HepG2 (cell line): ENCODE measurements around the gene CAMK1D. TPM values are rescaled to one million over a fixed set of nuclear protein-coding genes. Genes with fewer than 3 reads are reported as not detected.

ENCODE experiments used
- ATAC-seq: fragments of 200-7000 bp; cut with Tn5 transposase; 3 replicates; pipeline ENCODE4 v1.9.1; 2020; ENCODE audit warnings: mild to moderate bottlenecking, moderate library complexity
- BruUV-seq: library from RNA; stranded (reverse); fragments of 400-500 nt; replicated peaks from 2 replicates; lab custom pipeline; 2021; lab: Mats Ljungman, UMichigan
- CTCF ChIA-PET: fragments of 300-600 bp; formaldehyde crosslinking; extraction: SDS; loops from one replicate; lab custom pipeline; 2021; ENCODE audit warnings: low total read pairs, inconsistent platforms, low intra/inter-chr PET ratio; lab: Yijun Ruan, JAX
- POLR2A ChIA-PET: fragments of 350-600 bp; sonication (Branson Sonifier 250); formaldehyde crosslinking; loops from one replicate; lab custom pipeline; 2020; ENCODE audit warnings: antibody characterized with exemption, inconsistent platforms; lab: Yijun Ruan, JAX
- DNase-seq: peaks from one replicate; pipeline ENCODE4 v3.0.0-alpha.2; 2015; ENCODE audit warnings: low spot score
- FAIRE-seq: peaks from 3 replicates; lab custom pipeline; 2011; peaks lifted over from hg19 to GRCh38; lab: Jason Lieb, UNC
- H2AFZ ChIP-seq: one replicate; pipeline ENCODE4 v1.6.1; 2011; ENCODE audit warnings: low read length, inconsistent platforms
- H3K27ac ChIP-seq: fragments of 300-600 bp; 3 replicates; pipeline ENCODE4 v1.8.0; 2011; ENCODE audit warnings: mixed run types, mild to moderate bottlenecking, mixed read lengths, low read length, inconsistent platforms; ENCODE audit not compliant: insufficient read depth; ENCODE audit errors: extremely low read length
- H3K27me3 ChIP-seq, 2 experiments: fragments of 200-600 bp in 1 of 2; 2 replicates in 1 of 2; 3 replicates in 1 of 2; pipeline versions ENCODE4 v1.6.0 to v1.8.0; 2011; ENCODE audit warnings: low read length in 2 of 2, mild to moderate bottlenecking in 2 of 2, moderate library complexity in 2 of 2, inconsistent platforms in 1 of 2; ENCODE audit not compliant: insufficient read depth in 2 of 2, control insufficient read depth in 1 of 2
- H3K36me3 ChIP-seq, 2 experiments: fragments of 200-600 bp in 1 of 2; replicated peaks in 1 of 2; 2 replicates in 1 of 2; 3 replicates in 1 of 2; pipeline versions ENCODE4 v1.5.1 to v1.8.0; 2011; ENCODE audit warnings: low read length in 2 of 2, inconsistent platforms in 1 of 2; ENCODE audit not compliant: insufficient read depth in 2 of 2, control insufficient read depth in 1 of 2
- H3K4me1 ChIP-seq: 2 replicates; pipeline ENCODE4 v1.5.1; 2012; ENCODE audit warnings: low read length, inconsistent platforms; ENCODE audit not compliant: insufficient read depth
- H3K4me2 ChIP-seq: 2 replicates; pipeline ENCODE4 v1.6.0; 2011; ENCODE audit warnings: low read depth, low read length, inconsistent platforms
- H3K4me3 ChIP-seq, 3 experiments: fragments of 200-600 bp in 1 of 3; sonication (generic), shearing (Covaris generic) in 1 of 3; replicated peaks in 1 of 3; 2 replicates each; pipeline ENCODE4 v1.5.1; 2011 to 2016; ENCODE audit warnings: low read length in 3 of 3, inconsistent platforms in 2 of 3, low read depth in 2 of 3, mild to moderate bottlenecking in 2 of 3, control low read depth in 1 of 3, mixed read lengths in 1 of 3; ENCODE audit not compliant: insufficient read depth in 1 of 3
- H3K79me2 ChIP-seq: one replicate; pipeline ENCODE4 v1.6.1; 2011; ENCODE audit warnings: low read length, inconsistent platforms; ENCODE audit not compliant: insufficient read depth
- H3K9ac ChIP-seq: 2 replicates; pipeline ENCODE4 v1.6.0; 2011; ENCODE audit warnings: mild to moderate bottlenecking, low read depth, low read length, inconsistent platforms; ENCODE audit not compliant: insufficient read depth
- H3K9me3 ChIP-seq: 2 replicates; pipeline ENCODE4 v1.5.1; 2012; ENCODE audit warnings: mild to moderate bottlenecking, low read length
- H4K20me1 ChIP-seq: 2 replicates; pipeline ENCODE4 v1.6.0; 2011; ENCODE audit warnings: inconsistent platforms, mild to moderate bottlenecking, low read length, moderate library complexity; ENCODE audit not compliant: insufficient read depth
- AFF4 ChIP-seq: sonication (generic); formaldehyde crosslinking; IDR thresholded peaks from 2 replicates; pipeline ENCODE4 v1.4.0; 2020; ENCODE audit warnings: missing genetic modification reagents
- BORCS8-MEF2B ChIP-seq: sonication (generic); formaldehyde crosslinking; IDR thresholded peaks from 2 replicates; pipeline ENCODE4 v1.8.0; 2022; ENCODE audit warnings: mild to moderate bottlenecking, missing genetic modification reagents
- FOXO1 ChIP-seq: sonication (generic); formaldehyde crosslinking; IDR thresholded peaks from 2 replicates; pipeline ENCODE4 v1.4.0; 2020; ENCODE audit warnings: missing genetic modification reagents
- KAT8 ChIP-seq: IDR thresholded peaks from 2 replicates; pipeline ENCODE4 v1.6.1; 2016; ENCODE audit warnings: missing genetic modification reagents, missing compliant biosample characterization
- LCORL ChIP-seq, 2 experiments: fragments of 450-650 bp in 1 of 2; sonication (generic) in 1 of 2; formaldehyde crosslinking in 1 of 2; IDR thresholded peaks; 2 replicates each; pipeline versions ENCODE4 v1.5.0 to v1.6.1; 2017 to 2020; ENCODE audit warnings: antibody characterized with exemption in 1 of 2, missing genetic modification reagents in 1 of 2
- MYC ChIP-seq: sonication (generic); formaldehyde crosslinking; IDR thresholded peaks from 2 replicates; pipeline ENCODE4 v1.9.0; 2021; ENCODE audit warnings: missing genetic modification reagents, borderline replicate concordance
- NCOR1 ChIP-seq: fragments of 200-600 bp; sonication (generic); IDR thresholded peaks from 2 replicates; pipeline ENCODE4 v1.7.0; 2017; ENCODE audit warnings: antibody characterized with exemption, low read length, borderline replicate concordance
- RAD21 ChIP-seq: fragments of 450-650 bp; formaldehyde crosslinking; IDR thresholded peaks from 2 replicates; pipeline ENCODE4 v1.5.0; 2020; ENCODE audit warnings: mild to moderate bottlenecking
- SAFB2 ChIP-seq: sonication (generic); formaldehyde crosslinking; IDR thresholded peaks from 2 replicates; pipeline ENCODE4 v1.5.1; 2020; ENCODE audit warnings: missing genetic modification reagents, low read depth, mild to moderate bottlenecking, borderline replicate concordance
- SRF ChIP-seq: IDR thresholded peaks from 2 replicates; pipeline ENCODE4 v1.6.1; 2011; ENCODE audit warnings: mild to moderate bottlenecking, low read depth, low read length, moderate library complexity
- ZBTB3 ChIP-seq: sonication (generic); formaldehyde crosslinking; IDR thresholded peaks from 2 replicates; pipeline ENCODE4 v1.4.0; 2020; ENCODE audit warnings: low read depth, mild to moderate bottlenecking, moderate library complexity, missing genetic modification reagents, borderline replicate concordance
- ZFP62 ChIP-seq: sonication (generic); formaldehyde crosslinking; IDR thresholded peaks from 2 replicates; pipeline ENCODE4 v1.4.0; 2020; ENCODE audit warnings: missing genetic modification reagents
- ZKSCAN5 ChIP-seq: sonication (generic); formaldehyde crosslinking; IDR thresholded peaks from 2 replicates; pipeline ENCODE4 v1.5.1; 2020; ENCODE audit warnings: mild to moderate bottlenecking, missing genetic modification reagents
- ZKSCAN8 ChIP-seq: IDR thresholded peaks from 2 replicates; pipeline ENCODE4 v1.6.1; 2016; ENCODE audit warnings: borderline replicate concordance, missing genetic modification reagents, missing compliant biosample characterization
- ZNF232 ChIP-seq: sonication (generic); formaldehyde crosslinking; IDR thresholded peaks from 2 replicates; pipeline ENCODE4 v1.4.0; 2020; ENCODE audit warnings: missing genetic modification reagents, borderline replicate concordance
- ZNF333 ChIP-seq: sonication (generic); formaldehyde crosslinking; IDR thresholded peaks from 2 replicates; pipeline ENCODE4 v1.4.0; 2020; ENCODE audit warnings: mild to moderate bottlenecking, missing genetic modification reagents, borderline replicate concordance
- ZNF431 ChIP-seq: sonication (generic); formaldehyde crosslinking; IDR thresholded peaks from 2 replicates; pipeline ENCODE4 v1.9.0; 2022; ENCODE audit warnings: missing genetic modification reagents, low read depth, mild to moderate bottlenecking, borderline replicate concordance
- ZNF468 ChIP-seq: sonication (generic); formaldehyde crosslinking; IDR thresholded peaks from 2 replicates; pipeline ENCODE4 v1.8.0; 2022; ENCODE audit warnings: mild to moderate bottlenecking, moderate library complexity, missing genetic modification reagents
- ZNF496 ChIP-seq: sonication (generic); formaldehyde crosslinking; IDR thresholded peaks from 2 replicates; pipeline ENCODE4 v1.8.1; 2023; ENCODE audit warnings: mild to moderate bottlenecking, moderate library complexity, missing genetic modification reagents; ENCODE audit not compliant: insufficient replicate concordance
- WGBS: methylation state at CpG from one replicate; pipeline ENCODE4 v1.1.6; 2017; ENCODE audit warnings: low lambda C conversion rate; 5-methylcytosine and 5-hydroxymethylcytosine counted together
- in situ Hi-C: cut with HindIII; loops from 2 replicates; pipeline ENCODE4 v1.10.0; 2017; ENCODE audit warnings: low pct_unique_long_range_greater_than_20kb; ENCODE audit not compliant: extremely low pct_ligation_motif_present
- intact Hi-C: fragments of 100-400 bp; cut with micrococcal nuclease; formaldehyde crosslinking; loops from one replicate; pipeline ENCODE4 v1.10.0; 2022; ENCODE audit not compliant: unreplicated experiment
- polyA plus RNA-seq, 8 experiments: library from polyadenylated mRNA; depleted of rRNA in 3 of 8; stranded (reverse) in 7 of 8; unstranded in 1 of 8; fragments of >200 nt; fragmentation: Illumina TruSeq in 4 of 8; extraction: Trizol in 4 of 8; gene quantifications; 2 replicates each; pipeline versions ENCODE4 v1.2.1 to v1.2.3, GENCODE V29; 2011 to 2016; ENCODE audit warnings: low read depth in 4 of 8, missing spikeins in 1 of 8, mixed read lengths in 1 of 8; ENCODE audit not compliant: insufficient read depth in 1 of 8
- total RNA-seq, 5 experiments: library from RNA; depleted of rRNA; stranded (reverse); fragments of >200 nt; fragmentation: Illumina TruSeq; extraction: Trizol; gene quantifications; 2 replicates each; pipeline ENCODE4 v1.2.3, GENCODE V29; 2016; ENCODE audit warnings: low read depth in 1 of 5

CAMK1D gene
- total and polyA plus RNA-seq, 2 of the 13 experiments (the other 11 are each of a cell fraction or from before 2014, with no cell fraction given): under 0.01 TPM; not detected in 1

DNA sequence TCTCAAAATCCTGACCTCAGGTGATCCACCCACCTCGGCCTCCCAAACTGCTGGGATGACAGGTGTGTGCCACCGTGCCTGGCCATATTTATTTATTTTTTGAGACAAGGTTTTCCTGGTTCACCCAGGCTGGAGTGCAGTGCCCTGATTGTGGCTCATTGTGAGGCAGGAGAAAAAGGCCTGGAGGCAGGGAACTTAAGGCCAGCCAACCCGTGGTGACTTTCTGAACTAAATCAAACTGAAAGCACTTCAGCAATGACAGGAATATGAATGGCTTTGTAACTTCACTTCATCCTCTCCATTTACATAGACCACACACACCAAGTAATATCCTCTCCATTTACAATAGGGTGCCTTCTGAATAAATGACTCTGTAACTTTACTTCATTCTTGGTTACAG lies 527.8 kb downstream of the CAMK1D start:
- ATAC-seq: no peak
- TF ChIP-seq KAT8: no peak
- TF ChIP-seq ZNF232: no peak
- TF ChIP-seq ZNF333 (CRISPR knock-in tag): no peak
- no peak for TF ChIP-seq RAD21 (CRISPR knock-in tag)
- TF ChIP-seq MYC (CRISPR knock-in tag): no peak
- TF ChIP-seq SRF: no peak
- TF ChIP-seq ZNF431: no peak
- TF ChIP-seq BORCS8-MEF2B (CRISPR knock-in tag): no peak
- no peak for TF ChIP-seq ZFP62 (CRISPR knock-in tag)
- TF ChIP-seq ZNF468 (CRISPR knock-in tag): no peak
- TF ChIP-seq ZBTB3: no peak
- TF ChIP-seq LCORL (IDR thresholded peaks at IDR 0.05): no peak
- TF ChIP-seq LCORL (CRISPR knock-in tag; IDR thresholded peaks at IDR 0.05): no peak
- TF ChIP-seq NCOR1: no peak
- no peak for TF ChIP-seq SAFB2 (CRISPR knock-in tag)
- no peak for TF ChIP-seq AFF4 (CRISPR knock-in tag)
- no peak for TF ChIP-seq ZKSCAN5 (CRISPR knock-in tag)
- TF ChIP-seq ZNF496 (CRISPR knock-in tag): no peak
- TF ChIP-seq ZKSCAN8: no peak
- no peak for TF ChIP-seq FOXO1 (CRISPR knock-in tag)
- TF ChIP-seq, all 625 proteins: peak for 0
- CTCF ChIA-PET: no interaction called here
- DNase-seq: no peak
- Histone ChIP-seq H3K9me3 (no peaks in the 10 kb centered on the region), H3K4me2 (no peak overlapping the region), H3K9ac (no peak overlapping the region), H3K4me3 (no peak overlapping the region), H4K20me1 (no peaks in the 10 kb centered on the region), H3K4me1 (no peaks in the 10 kb centered on the region), H3K27me3 (peaks cover 0 to 3% of the 10 kb centered on the region in 2 experiments; a peak in 2 of 5 replicates), H2AFZ (no peak overlapping the region), H3K27ac (no peak overlapping the region), H3K36me3 (no peaks in the 10 kb centered on the region), H3K79me2 (no peaks in the 10 kb centered on the region)
- FAIRE-seq: no peak
- POLR2A ChIA-PET: no interaction called here
- intact Hi-C loops: no loop called here
- 19% methylated on average over 3 of the region's 3 CpGs for WGBS
- BruUV-seq: no TSS peak
- in situ Hi-C loops: no loop called here
